RWPE2 (cell line): ENCODE results near the gene GADD45B.
"Not testable (repeated sequence)": the region's sequence is repeated elsewhere in the genome, so short reads cannot be mapped to it uniquely, and the experiment has no call there.

Source experiments
- ATAC-seq: fragments of 200-7000 bp; cut with Tn5 transposase; 3 replicates; pipeline ENCODE4 v1.9.1; 2021; ENCODE audit warnings: low read depth
- DNase-seq: peaks from one replicate; pipeline ENCODE4 v3.0.0-alpha.2; 2020; ENCODE audit warnings: low spot score
- H3K27ac ChIP-seq: fragments of 450-650 bp; 2 replicates; pipeline ENCODE4 v1.5.1; 2017; ENCODE audit warnings: mild to moderate bottlenecking; ENCODE audit not compliant: poor library complexity, severe bottlenecking
- H3K27me3 ChIP-seq: fragments of 250-450 bp; sonication (Bioruptor Pico); 2 replicates; pipeline ENCODE4 v1.5.1; 2021; ENCODE audit warnings: mild to moderate bottlenecking, moderate library complexity; ENCODE audit not compliant: insufficient read depth, poor library complexity, severe bottlenecking
- H3K36me3 ChIP-seq: fragments of 250-450 bp; sonication (Bioruptor Pico); 2 replicates; pipeline ENCODE4 v1.5.1; 2020; ENCODE audit warnings: low read depth, mild to moderate bottlenecking, moderate library complexity
- H3K4me1 ChIP-seq: fragments of 250-450 bp; sonication (Bioruptor Pico); 2 replicates; pipeline ENCODE4 v1.5.1; 2021; ENCODE audit warnings: mild to moderate bottlenecking, moderate library complexity; ENCODE audit not compliant: insufficient read depth, poor library complexity, severe bottlenecking
- H3K4me3 ChIP-seq: fragments of 250-450 bp; sonication (Bioruptor Pico); 2 replicates; pipeline ENCODE4 v1.5.1; 2021; ENCODE audit warnings: mild to moderate bottlenecking, moderate library complexity; ENCODE audit not compliant: severe bottlenecking
- H3K9me3 ChIP-seq: fragments of 250-450 bp; sonication (Bioruptor Pico); 2 replicates; pipeline ENCODE4 v1.5.1; 2021; ENCODE audit warnings: mild to moderate bottlenecking, moderate library complexity; ENCODE audit not compliant: severe bottlenecking
- CTCF ChIP-seq: fragments of 450-650 bp; IDR thresholded peaks from one replicate; pipeline ENCODE4 v1.5.1; 2017; ENCODE audit warnings: mild to moderate bottlenecking, moderate library complexity; ENCODE audit not compliant: poor library complexity, severe bottlenecking

GADD45B gene

GRCh38 chr19:2517881-2518601 is 42.1 kb downstream of the GADD45B start:
- ATAC-seq (no peak), DNase-seq (no peak)
- Histone ChIP-seq H3K4me3 (no peak overlapping the region), H3K4me1 (no peaks in the 10 kb centered on the region), H3K9me3 (no peaks in the 10 kb centered on the region), H3K27me3 (no peaks in the 10 kb centered on the region), H3K27ac (no peak overlapping the region), H3K36me3 (no peaks in the 10 kb centered on the region)
- no peak for TF ChIP-seq CTCF

GRCh38 chr19:2518856-2519255 is 42.9 kb downstream of the GADD45B start:
- not testable (repeated sequence) for H3K36me3 ChIP-seq, DNase-seq, H3K4me1 ChIP-seq, H3K27ac ChIP-seq, ATAC-seq, H3K27me3 ChIP-seq, H3K9me3 ChIP-seq, H3K4me3 ChIP-seq

- H3K36me3 ChIP-seq: no peaks in the 10 kb centered on the region
- no peaks in the 10 kb centered on the region for H3K9me3 ChIP-seq
- no peaks in the 10 kb centered on the region for H3K27me3 ChIP-seq
- DNase-seq (no peak), ATAC-seq (no peak)
- TF ChIP-seq CTCF: no peak
- no peak overlapping the region for H3K27ac ChIP-seq
- no peaks in the 10 kb centered on the region for H3K4me1 ChIP-seq
- H3K4me3 ChIP-seq: no peak overlapping the region
Observed at GRCh38 chr19:2519482-2519881, 43.6 kb downstream of the GADD45B start.

GRCh38 chr19:2523630-2524311 is 47.8 kb downstream of the GADD45B start:
- no peak overlapping the region for H3K4me3 ChIP-seq
- H3K36me3 ChIP-seq: no peaks in the 10 kb centered on the region
- H3K9me3 ChIP-seq: no peaks in the 10 kb centered on the region
- ATAC-seq (no peak), DNase-seq (no peak)
- no peaks in the 10 kb centered on the region for H3K27me3 ChIP-seq
- no peak for TF ChIP-seq CTCF
- peak overlapping the region; percentile 77 for H3K27ac ChIP-seq
- H3K4me1 ChIP-seq: peaks cover 7% of the 10 kb centered on the region

GRCh38 chr19:2524361-2524839 is 48.5 kb downstream of the GADD45B start:
- no peaks in the 10 kb centered on the region for H3K36me3 ChIP-seq
- DNase-seq: no peak
- H3K4me1 ChIP-seq: peaks cover 14% of the 10 kb centered on the region
- H3K27ac ChIP-seq: peak overlapping the region; percentile 77
- no peak for ATAC-seq
- no peaks in the 10 kb centered on the region for H3K27me3 ChIP-seq
- H3K4me3 ChIP-seq: no peak overlapping the region
- no peak for TF ChIP-seq CTCF
- H3K9me3 ChIP-seq: no peaks in the 10 kb centered on the region
